ENCODE measurements around the gene IL17RC. TPM values are rescaled to one million over a fixed set of nuclear protein-coding genes. Genes with fewer than 3 reads are reported as not detected.

The IL17RC gene
- total RNA-seq, 4 donors from 2014 or later = 30.6 to 48.7 (median 37.4) TPM

DNA sequence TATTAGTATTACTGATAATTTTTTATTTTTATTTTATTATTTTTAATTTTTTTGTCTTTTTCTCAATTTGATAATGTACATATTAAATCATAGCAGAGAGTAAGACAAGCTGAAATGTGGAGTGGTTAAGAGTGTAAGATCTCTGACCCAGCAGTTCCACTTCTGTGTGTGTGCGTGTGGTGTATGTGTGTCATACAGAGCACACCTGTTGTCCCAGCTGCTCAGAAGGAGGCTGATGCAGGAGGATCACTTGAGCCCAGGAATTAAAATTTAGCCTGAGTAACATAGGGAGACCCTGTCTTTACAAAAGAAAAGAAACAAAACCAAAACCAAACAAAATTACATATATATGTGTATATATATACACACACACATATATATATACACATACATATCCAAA is 35.5 kb upstream of the IL17RC start:
- H3K4me1 ChIP-seq = peaks cover 0 to 13% (median 3%) of the 10 kb centered on the region in 3 donors
- H3K36me3 ChIP-seq = no peaks in the 10 kb centered on the region
- H3K4me3 ChIP-seq = no peak overlapping the region
- no peaks in the 10 kb centered on the region for H3K27me3 ChIP-seq
- no peak overlapping the region for H3K27ac ChIP-seq
- no peaks in the 10 kb centered on the region for H3K9me3 ChIP-seq
- intact Hi-C loops (cut with DNase I) = no loop called here
- no peak for DNase-seq
- 78 to 100% methylated on average over 1 of the region's 1 CpG for WGBS, 2 donors
- no peak for TF ChIP-seq POLR2A (IDR thresholded peaks at IDR 0.05)
- TF ChIP-seq, protein P1, sequence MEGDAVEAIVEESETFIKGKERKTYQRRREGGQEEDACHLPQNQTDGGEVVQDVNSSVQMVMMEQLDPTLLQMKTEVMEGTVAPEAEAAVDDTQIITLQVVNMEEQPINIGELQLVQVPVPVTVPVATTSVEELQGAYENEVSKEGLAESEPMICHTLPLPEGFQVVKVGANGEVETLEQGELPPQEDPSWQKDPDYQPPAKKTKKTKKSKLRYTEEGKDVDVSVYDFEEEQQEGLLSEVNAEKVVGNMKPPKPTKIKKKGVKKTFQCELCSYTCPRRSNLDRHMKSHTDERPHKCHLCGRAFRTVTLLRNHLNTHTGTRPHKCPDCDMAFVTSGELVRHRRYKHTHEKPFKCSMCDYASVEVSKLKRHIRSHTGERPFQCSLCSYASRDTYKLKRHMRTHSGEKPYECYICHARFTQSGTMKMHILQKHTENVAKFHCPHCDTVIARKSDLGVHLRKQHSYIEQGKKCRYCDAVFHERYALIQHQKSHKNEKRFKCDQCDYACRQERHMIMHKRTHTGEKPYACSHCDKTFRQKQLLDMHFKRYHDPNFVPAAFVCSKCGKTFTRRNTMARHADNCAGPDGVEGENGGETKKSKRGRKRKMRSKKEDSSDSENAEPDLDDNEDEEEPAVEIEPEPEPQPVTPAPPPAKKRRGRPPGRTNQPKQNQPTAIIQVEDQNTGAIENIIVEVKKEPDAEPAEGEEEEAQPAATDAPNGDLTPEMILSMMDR (IDR thresholded peaks at IDR 0.05) = no peak

DNA sequence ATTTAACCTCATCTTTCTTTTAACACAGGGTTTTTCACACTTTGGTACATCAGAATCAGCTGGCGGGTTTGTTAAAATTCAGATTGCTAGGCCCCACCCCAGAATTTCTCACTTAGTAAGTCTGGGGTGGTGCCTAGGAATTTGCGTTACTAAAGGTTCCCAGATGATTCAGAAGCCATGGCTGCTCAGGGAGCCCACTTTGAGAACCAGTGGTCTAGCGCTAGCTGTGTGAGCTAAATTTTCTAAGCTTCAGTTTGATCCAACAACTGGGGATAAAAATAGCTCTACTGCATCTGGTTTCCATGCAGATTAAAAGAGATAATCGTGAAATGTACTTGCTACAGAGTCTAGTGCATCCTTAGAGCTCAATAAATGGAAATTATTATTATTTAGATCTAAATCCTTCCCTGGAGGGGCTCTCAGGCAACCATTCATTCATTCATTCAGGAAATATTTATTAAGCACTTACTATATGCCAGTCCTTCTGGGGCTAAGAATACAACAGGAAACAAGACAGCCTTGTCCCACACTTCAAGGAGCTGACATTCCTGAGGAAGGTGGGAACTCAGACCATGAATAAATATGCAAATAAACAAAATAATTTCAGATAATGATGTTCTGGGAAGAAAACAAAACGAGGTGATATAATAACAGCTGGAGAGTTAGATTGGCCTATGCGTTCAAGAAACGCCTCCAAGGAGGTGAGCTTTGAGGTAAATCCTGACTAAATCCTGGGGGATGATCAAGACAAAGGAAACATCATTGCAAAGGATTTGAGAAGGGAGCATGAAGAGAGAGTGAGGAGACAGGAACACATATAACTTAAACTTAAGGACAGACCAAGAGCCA is 33.0 kb upstream of the IL17RC start:
- no peak for TF ChIP-seq POLR2A (IDR thresholded peaks at IDR 0.05)
- TF ChIP-seq, protein P1 (IDR thresholded peaks at IDR 0.05) = no peak
- intact Hi-C loops (cut with DNase I) = no loop called here
- peak overlapping the region in 1 of 4 donors; percentile 25 for H3K27ac ChIP-seq
- H3K36me3 ChIP-seq = no peaks in the 10 kb centered on the region
- H3K4me3 ChIP-seq = no peak overlapping the region
- H3K9me3 ChIP-seq = no peaks in the 10 kb centered on the region
- H3K27me3 ChIP-seq = no peaks in the 10 kb centered on the region
- WGBS, 2 donors = 61 to 67% methylated on average over 7 of the region's 7 CpGs
- H3K4me1 ChIP-seq = peaks cover 0 to 13% (median 3%) of the 10 kb centered on the region in 3 donors
- no peak for DNase-seq

DNA sequence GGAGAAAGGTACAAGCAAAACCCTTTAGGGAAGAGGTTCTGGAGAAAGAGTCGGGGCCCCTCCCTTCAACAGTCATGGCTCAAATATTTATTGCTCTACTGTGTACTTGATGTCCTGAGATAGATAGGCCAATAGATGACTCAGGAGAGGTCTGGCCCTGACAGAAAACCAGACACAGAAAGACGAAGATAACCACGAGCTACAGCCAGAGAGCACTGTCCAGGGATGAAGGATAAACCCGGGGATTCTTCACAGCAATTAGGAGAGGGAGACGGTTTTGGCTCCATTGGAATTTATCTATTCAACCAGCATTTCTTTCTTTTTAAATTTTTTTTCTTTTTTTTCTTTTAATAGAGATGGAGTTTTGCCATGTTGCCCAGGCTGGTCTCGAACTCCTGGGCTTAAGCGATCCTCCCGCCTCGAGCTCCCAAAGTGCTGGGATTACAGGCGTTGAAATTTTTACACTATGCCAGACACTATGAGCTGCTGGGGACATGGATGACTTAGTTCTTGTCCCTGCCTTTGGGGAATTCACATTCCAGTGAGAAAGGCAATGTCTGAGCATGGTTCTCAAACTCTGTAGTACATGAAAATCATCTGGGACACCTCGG is 32.2 kb upstream of the IL17RC start:
- H3K27me3 ChIP-seq = no peaks in the 10 kb centered on the region
- no peaks in the 10 kb centered on the region for H3K9me3 ChIP-seq
- H3K36me3 ChIP-seq = no peaks in the 10 kb centered on the region
- TF ChIP-seq, protein P1 (IDR thresholded peaks at IDR 0.05) = no peak
- no peak for TF ChIP-seq POLR2A (IDR thresholded peaks at IDR 0.05)
- 50 to 60% methylated on average over 11 of the region's 11 CpGs for WGBS, 2 donors
- no peak for DNase-seq
- intact Hi-C loops (cut with DNase I) = no loop called here
- H3K4me1 ChIP-seq = peaks cover 0 to 13% (median 3%) of the 10 kb centered on the region in 3 donors
- peak overlapping the region in 1 of 4 donors; percentile 25 for H3K27ac ChIP-seq
- no peak overlapping the region for H3K4me3 ChIP-seq

DNA sequence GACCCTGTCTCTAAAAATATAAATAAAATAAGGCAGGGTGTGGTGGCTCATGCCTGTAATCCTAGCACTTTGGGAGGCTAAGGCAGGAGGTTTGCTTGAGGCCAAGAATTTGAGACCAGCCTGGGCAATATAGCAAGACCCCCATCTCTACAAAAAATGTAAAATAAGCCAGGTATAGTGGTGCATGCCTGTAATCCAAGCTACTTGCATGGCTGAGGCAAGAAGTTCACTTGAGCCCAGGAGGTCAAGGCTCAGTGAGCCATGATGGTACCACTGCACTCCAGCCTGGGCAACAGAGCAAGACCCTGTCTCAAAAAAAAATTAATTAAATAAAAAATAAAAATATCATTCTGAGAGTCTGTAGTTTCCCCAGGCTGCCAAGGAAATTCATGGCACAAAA is 30.6 kb upstream of the IL17RC start:
- no peak for DNase-seq
- H3K27me3 ChIP-seq = no peaks in the 10 kb centered on the region
- H3K27ac ChIP-seq = no peak overlapping the region
- H3K4me3 ChIP-seq = no peak overlapping the region
- H3K4me1 ChIP-seq = peaks cover 4 to 23% (median 7%) of the 10 kb centered on the region in 3 donors
- no peaks in the 10 kb centered on the region for H3K9me3 ChIP-seq
- TF ChIP-seq, protein P1 (IDR thresholded peaks at IDR 0.05) = no peak
- TF ChIP-seq POLR2A (IDR thresholded peaks at IDR 0.05) = no peak
- intact Hi-C loops (cut with DNase I) = no loop called here
- no peaks in the 10 kb centered on the region for H3K36me3 ChIP-seq

DNA sequence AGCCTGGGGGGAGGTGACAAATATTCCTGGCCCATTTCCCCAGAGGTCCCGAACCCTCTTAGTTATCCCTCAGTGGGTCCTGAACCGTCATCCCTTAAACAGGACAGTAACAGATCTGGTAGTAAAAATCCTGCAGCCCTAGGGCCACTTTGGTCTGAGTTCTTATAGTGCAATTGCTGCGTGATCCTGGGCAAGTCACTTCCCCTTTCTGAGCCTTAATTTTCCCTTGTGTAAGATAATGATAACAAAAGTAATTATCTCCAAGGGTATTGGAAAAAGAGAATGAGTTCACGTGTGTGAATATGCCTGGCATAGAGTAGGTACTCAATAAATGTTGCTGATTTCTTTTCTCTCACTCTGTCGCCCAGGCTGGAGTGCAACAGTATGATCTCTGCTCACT is 29.4 kb upstream of the IL17RC start:
- no peak overlapping the region for H3K4me3 ChIP-seq
- peaks cover 10 to 35% (median 14%) of the 10 kb centered on the region in 3 donors for H3K4me1 ChIP-seq
- H3K9me3 ChIP-seq = no peaks in the 10 kb centered on the region
- TF ChIP-seq, protein P1 (IDR thresholded peaks at IDR 0.05) = no peak
- TF ChIP-seq POLR2A (IDR thresholded peaks at IDR 0.05) = no peak
- no peak for DNase-seq
- WGBS, 2 donors = 83 to 84% methylated on average over 5 of the region's 5 CpGs
- H3K36me3 ChIP-seq = peaks cover 0 to 7% (median 0%) of the 10 kb centered on the region in 3 donors
- no peaks in the 10 kb centered on the region for H3K27me3 ChIP-seq
- no peak overlapping the region for H3K27ac ChIP-seq
- intact Hi-C loops (cut with DNase I) = no loop called here

All from esophagus squamous epithelium (tissue), 5 donors.